Measurements from ENCODE around the gene FASN.
A peak's percentile ranks its signal among the peaks of the same experiment; 100 is the strongest.
"Not testable (repeated sequence)": the region's sequence is repeated elsewhere in the genome, so short reads cannot be mapped to it uniquely, and the experiment has no call there.

The FASN gene

GRCh38 chr17:82054351-82055022, 43.5 kb downstream of the FASN start:
- no peak for DNase-seq

DNA sequence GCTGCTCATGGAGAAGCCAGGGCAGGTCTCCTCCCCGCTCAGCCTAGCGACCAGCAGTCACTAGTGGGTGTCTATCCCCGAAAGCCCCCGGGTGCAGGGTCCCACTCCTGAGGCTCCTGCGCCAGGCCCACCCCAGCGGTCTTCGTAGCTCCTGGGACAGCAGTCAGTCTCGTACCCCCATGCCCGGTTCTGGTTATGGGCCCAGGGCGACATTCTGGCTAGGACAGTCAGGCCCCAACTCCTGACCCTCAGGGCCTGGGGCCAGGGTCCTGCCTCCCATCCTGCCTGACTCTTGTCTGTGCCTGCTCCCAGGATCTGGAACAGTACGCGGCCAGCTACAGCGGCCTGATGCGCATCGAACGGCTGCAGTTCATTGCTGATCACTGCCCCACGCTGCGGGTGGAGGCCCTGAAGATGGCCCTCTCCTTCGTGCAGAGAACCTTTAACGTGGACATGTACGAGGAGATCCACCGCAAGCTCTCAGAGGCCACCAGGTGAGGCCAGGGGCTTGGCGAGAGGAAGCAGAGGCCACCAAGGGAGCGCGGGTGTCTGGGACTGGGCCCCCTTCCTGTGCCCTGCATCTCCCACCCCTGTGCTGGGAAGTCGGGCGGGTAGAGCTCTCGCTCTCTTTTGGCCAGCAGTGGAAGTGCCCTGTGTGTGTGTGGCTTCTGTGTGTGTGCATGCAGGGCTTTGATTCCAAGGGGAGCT, 44.3 kb downstream of the FASN start:
- no peak for DNase-seq

DNA sequence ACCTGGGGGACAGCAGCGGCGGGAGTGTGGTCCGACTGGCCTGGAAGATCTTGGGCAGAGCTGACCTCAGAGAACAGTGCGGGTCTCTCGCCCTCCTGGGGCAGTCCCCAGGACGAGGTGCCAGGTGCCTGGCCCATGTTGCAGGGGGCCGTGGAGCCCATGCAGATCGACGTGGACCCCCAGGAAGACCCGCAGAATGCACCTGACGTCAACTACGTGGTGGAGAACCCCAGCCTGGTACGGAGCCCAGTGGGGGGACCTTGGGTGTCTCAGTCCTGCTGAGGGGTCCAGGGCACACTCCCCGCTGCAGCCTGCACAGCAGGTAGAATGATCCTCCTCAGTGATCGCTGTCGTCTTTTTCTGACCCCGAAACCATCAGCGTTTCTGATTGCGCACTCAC, 44.9 kb downstream of the FASN start:
- DNase-seq: no peak

GRCh38 chr17:82052638-82053059, 45.4 kb downstream of the FASN start:
- DNase-seq: no peak

GRCh38 chr17:82051776-82052637, 46.0 kb downstream of the FASN start, which contains the start of the genes GPS1 and RFNG:
Gene GPS1, plus strand, starts transcription at chr17:82051898. Its CDS starts 34 bp downstream, at chr17:82051932.
Gene RFNG, minus strand, starts transcription at chr17:82051811. Its CDS starts 45 bp downstream, at chr17:82051766.
- peak; percentile 44 to 81 (median 67) for DNase-seq

GRCh38 chr17:82050761-82051641, 47.0 kb downstream of the FASN start:
- DNase-seq: no peak

DNA sequence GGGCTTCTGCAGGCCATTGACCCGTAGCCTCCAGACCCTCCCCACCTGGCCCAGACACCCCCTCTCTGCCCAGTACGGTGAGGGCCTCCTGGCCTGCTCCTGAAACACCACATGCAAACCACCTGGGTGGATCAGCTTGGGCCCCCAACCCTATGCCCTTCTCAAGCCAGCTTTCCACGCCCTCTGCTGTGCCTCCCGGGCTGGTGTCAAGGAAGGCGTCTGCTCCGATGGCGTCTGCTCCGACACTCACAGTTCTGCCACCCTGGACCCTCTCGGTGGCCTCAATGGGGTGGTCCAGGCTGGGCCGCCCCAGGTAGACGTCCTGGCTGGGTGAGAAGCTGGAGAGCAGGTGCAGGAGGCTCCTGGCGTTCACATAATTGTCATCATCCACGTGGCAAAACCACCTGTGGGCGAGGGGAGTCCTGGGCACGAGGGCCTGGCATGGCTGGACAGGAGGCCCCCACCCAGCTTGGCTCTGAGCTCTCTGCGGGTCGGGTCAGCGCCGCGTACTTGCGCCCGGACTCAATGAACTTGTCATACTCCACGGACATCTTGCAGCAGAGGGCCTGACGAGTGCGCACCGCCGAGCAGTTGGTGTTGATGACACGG, 47.8 kb downstream of the FASN start:
- no peak for DNase-seq

DNA sequence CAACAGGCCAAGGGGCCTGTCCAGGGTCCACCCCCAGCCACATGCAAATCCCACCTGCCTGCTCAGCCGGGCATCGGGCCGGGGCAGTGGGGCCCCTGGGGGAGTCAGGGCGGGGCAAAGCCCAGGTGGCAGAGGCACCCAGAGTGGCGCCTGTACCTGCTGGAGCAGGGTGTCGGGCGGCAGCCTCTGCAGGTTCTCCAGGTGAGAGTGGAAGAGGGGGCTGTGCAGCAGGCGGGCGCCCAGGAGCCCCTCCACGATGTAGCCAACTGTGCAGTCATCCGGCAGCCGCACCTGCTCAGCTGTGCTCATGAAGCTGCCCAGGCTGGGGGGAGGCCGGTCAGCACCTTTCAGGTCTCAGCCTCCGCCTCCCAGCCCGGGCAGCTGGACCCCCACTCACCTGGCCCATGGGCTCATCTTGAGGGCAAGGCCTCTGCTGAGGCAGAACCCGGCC, 48.5 kb downstream of the FASN start:
- DNase-seq: no peak

DNA sequence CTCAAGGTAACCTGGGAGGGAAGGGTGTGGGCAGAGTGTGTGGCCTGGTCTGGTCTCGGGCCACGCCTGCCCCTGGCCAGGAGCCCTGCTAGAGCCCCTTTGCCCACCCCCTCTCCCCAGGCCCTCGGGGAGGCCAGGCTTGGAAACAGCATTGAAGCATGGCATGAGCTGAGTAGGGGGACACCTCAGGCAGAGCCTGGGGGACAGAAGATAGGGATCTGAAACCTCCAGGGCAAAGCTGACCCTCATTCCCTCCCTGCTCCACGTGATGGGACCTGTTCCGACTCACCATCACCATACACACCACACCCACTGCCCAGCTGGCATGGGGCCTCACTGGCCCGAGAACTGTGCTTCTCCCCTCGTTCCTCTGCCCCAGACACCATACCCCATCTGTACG, 48.9 kb downstream of the FASN start:
- DNase-seq: no peak

GRCh38 chr17:82048571-82048971, 49.5 kb downstream of the FASN start:
- no peak for DNase-seq

DNA sequence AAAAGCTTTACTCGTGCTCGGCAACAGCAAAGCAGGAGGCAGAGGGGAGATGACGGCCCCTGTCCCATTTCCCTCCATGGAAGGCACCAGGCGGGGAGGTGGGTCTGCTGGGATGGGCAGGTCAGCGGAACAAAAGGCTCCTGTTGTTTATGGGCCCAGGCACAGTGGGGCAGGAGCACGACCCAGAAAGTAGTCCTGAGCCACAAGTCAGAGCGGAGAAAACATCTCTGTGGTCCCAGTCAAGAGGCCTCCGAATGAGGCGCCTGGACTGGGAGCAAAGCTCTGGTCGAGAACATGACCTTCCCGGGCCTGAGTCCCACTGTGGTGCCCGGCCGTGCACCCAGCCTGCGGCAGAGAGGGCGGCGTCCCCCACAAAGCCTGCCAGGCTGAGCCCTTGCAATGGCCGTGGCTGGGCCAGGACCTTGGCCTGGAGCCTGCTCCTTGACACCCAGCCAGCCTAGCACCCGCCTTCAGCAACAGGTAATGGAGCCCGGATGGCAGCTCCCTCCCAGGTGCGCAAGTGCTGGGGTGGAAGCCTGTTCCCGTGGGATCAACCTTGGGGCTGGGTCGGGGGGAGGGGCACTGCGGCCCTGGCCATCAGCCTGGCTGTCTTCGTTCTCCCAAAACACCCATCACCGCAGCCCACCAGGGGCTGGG, 50.0 kb downstream of the FASN start:
- no peak for DNase-seq

- no peak for DNase-seq
These were observed 50.7 kb downstream of the FASN start for GRCh38 chr17:82047379-82047778.

- no peak for DNase-seq
These were observed 51.1 kb downstream of the FASN start for GRCh38 chr17:82046903-82047302.

DNA sequence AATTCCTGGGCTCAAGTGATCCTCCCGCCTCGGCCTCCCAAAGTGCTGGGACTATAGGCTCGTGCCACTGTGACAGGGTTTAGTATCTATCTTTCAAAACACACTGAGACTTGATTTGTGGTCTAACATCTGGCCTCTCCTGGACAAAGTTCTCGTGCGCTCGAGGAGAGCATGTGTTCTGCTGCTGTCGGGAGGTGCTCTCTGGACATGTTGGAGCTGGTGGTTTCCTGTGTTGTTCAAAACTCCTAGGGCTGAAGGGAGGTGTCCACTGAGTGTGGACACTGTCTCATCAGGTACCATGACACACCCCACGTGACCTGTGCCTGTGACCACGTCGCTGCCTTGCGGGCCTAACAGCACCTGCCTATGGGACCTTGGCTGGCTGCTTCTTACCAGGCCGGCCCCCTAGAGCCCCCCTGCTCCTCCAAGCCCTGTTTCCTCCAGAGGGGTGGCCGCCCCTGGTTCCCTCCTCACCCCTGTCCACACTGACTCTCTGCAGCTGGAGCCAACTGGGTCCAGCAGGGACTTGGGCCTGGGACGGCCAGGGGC, 52.0 kb downstream of the FASN start:
- DNase-seq: no peak

DNA sequence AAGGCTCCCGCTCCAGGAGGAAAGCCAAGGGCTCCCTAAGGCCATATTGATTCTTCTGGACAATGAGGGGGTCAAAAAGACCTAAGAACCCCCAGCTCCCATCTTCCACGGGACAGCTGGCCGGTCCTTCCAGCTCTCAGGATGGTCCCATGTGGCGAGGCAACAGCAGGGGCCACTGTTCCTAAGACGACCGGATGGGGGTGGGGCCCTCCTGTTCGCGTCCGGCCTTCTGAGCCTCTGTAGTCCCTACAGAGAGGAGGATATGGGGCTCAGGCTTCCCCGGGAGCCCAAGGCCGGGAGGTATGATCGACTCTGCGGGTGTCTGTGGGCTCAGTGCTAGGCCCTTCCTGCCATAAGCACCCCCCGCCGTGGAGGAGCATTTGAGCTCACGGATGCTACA, 54.5 kb downstream of the FASN start:
- no peak for DNase-seq

DNA sequence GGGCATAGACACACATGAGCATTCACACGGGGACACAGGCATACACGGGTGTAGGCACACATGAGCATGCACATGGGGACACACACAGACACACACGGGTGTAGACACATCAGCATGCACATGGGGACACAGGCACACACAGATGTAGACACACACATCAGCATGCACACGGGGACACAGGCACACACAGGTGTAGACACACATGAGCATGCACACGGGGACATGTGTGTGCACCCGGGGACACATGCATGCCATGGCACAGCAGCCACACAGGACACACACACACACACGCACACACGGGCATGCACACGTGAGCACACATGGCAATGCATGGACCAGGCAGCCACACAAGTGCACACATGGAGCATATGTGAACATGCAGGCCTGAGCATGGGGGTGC, 55.4 kb downstream of the FASN start:
- no peak for DNase-seq

GRCh38 chr17:82041144-82041814, 56.8 kb downstream of the FASN start:
- no peak for DNase-seq

DNA sequence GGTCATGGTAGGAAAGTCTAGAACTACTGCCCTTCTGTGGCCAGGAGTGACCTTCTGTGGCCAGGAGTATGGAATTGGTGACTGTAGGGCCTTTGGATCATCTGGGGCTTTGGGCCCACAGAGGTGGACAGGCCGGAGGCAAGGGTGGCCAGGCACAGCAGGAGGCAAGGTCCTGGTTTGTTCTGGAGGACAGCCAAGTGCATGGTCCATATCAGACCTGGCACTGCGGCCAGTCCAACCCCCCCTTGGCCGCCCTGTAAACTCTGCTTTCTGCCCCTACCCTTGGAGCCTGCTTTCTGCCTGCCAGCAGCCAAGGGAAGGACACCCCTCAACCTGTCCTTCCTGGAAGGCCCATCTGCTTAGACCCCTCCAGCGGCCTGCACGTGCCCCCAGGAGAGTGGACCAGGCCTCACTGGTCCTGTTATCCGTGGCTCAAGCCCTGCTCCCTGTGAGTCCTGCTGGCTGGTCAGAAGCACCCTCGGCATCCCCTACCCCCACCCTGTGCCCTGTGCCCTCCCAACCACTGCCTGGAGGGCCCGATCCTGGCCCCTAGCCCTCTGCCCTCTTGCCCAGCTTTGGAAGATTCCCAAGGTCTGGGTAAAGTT, 58.2 kb downstream of the FASN start:
- no peak for DNase-seq

- DNase-seq: not testable (repeated sequence)
These were observed 59.1 kb downstream of the FASN start for GRCh38 chr17:82038796-82039409.

GRCh38 chr17:82037889-82038195, 60.2 kb downstream of the FASN start:
- no peak for DNase-seq
